IPS-18c (cell line): ENCODE results near the gene NARS2.
"Not testable (repeated sequence)": the region's sequence is repeated elsewhere in the genome, so short reads cannot be mapped to it uniquely, and the experiment has no call there.

Experiments used
- H3K4me3 ChIP-seq: 2 replicates; pipeline ENCODE4 v1.7.0; 2013; ENCODE audit warnings: low read depth, mild to moderate bottlenecking, low read length, moderate library complexity; ENCODE audit not compliant: insufficient read depth
- H3K9me3 ChIP-seq: one replicate; pipeline ENCODE4 v1.6.1; 2013; ENCODE audit warnings: mild to moderate bottlenecking, low read length, moderate library complexity; ENCODE audit not compliant: control insufficient read depth, insufficient read depth

NARS2 gene

GRCh38 chr11:78574386-78575381 lies at the start of gene NARS2:
Gene NARS2, minus strand, starts transcription at chr11:78574864. Its CDS starts 376 bp downstream, at chr11:78574488.
- Histone ChIP-seq H3K9me3 (no peaks in the 10 kb centered on the region), H3K4me3 (peak within 1 kb of the TSS; percentile 93)

GRCh38 chr11:78622666-78623065 lies 48.0 kb upstream of the NARS2 start:
- Histone ChIP-seq H3K4me3 (no peak overlapping the region), H3K9me3 (peaks cover 4% of the 10 kb centered on the region)

- no peak overlapping the region for H3K4me3 ChIP-seq
- H3K9me3 ChIP-seq: peaks cover 4% of the 10 kb centered on the region
Observed at GRCh38 chr11:78620159-78620558, 45.5 kb upstream of the NARS2 start.

- Histone ChIP-seq H3K4me3 (no peak overlapping the region), H3K9me3 (peaks cover 6% of the 10 kb centered on the region)
Observed at GRCh38 chr11:78615724-78616123, 41.1 kb upstream of the NARS2 start.

- Histone ChIP-seq H3K9me3 (peaks cover 2% of the 10 kb centered on the region), H3K4me3 (no peak overlapping the region)
Observed at GRCh38 chr11:78613378-78613813, 38.7 kb upstream of the NARS2 start.

GRCh38 chr11:78612721-78613377 lies 38.2 kb upstream of the NARS2 start:
- Histone ChIP-seq H3K9me3 (peaks cover 2% of the 10 kb centered on the region), H3K4me3 (no peak overlapping the region)

- H3K4me3 ChIP-seq, H3K9me3 ChIP-seq: not testable (repeated sequence)
Observed at GRCh38 chr11:78609321-78609720, 34.7 kb upstream of the NARS2 start.

- Histone ChIP-seq H3K4me3 (no peak overlapping the region), H3K9me3 (no peaks in the 10 kb centered on the region)
Observed at GRCh38 chr11:78607696-78608095, 33.0 kb upstream of the NARS2 start.

GRCh38 chr11:78606667-78607066 lies 32.0 kb upstream of the NARS2 start:
- H3K4me3 ChIP-seq: no peak overlapping the region
- H3K9me3 ChIP-seq: no peaks in the 10 kb centered on the region

GRCh38 chr11:78605296-78605695 lies 30.6 kb upstream of the NARS2 start:
- Histone ChIP-seq H3K4me3 (no peak overlapping the region), H3K9me3 (no peaks in the 10 kb centered on the region)

- no peaks in the 10 kb centered on the region for H3K9me3 ChIP-seq
Observed at GRCh38 chr11:78603792-78604191, 29.1 kb upstream of the NARS2 start.

GRCh38 chr11:78602771-78603170 lies 28.1 kb upstream of the NARS2 start:
- not testable (repeated sequence) for H3K9me3 ChIP-seq, H3K4me3 ChIP-seq

More at GRCh38 chr11:78603792-78604191, 29.1 kb upstream of the NARS2 start:
- H3K4me3 ChIP-seq: no peak overlapping the region

GRCh38 chr11:78601066-78601465 lies 26.4 kb upstream of the NARS2 start:
- H3K4me3 ChIP-seq, H3K9me3 ChIP-seq: not testable (repeated sequence)

- not testable (repeated sequence) for H3K4me3 ChIP-seq, H3K9me3 ChIP-seq
Observed at GRCh38 chr11:78597579-78597978, 22.9 kb upstream of the NARS2 start.

- Histone ChIP-seq H3K4me3 (no peak overlapping the region), H3K9me3 (no peaks in the 10 kb centered on the region)
Observed at GRCh38 chr11:78595436-78596130, 20.9 kb upstream of the NARS2 start.

GRCh38 chr11:78594814-78595213 lies 20.1 kb upstream of the NARS2 start:
- H3K4me3 ChIP-seq: no peak overlapping the region
- H3K9me3 ChIP-seq: no peaks in the 10 kb centered on the region

- peaks cover 3% of the 10 kb centered on the region for H3K9me3 ChIP-seq
- no peak overlapping the region for H3K4me3 ChIP-seq
Observed at GRCh38 chr11:78588517-78588916, 13.9 kb upstream of the NARS2 start.
